GM18502 (cell line): ENCODE data around the gene GSAP.
A peak's percentile ranks its signal among the peaks of the same experiment; 100 is the strongest.

Source experiments
- ATAC-seq: cut with Tn5 transposase; IDR thresholded peaks from one replicate; pipeline ENCODE4 v1.9.1; 2021; ENCODE audit warnings: mild to moderate bottlenecking; ENCODE audit not compliant: unreplicated experiment, poor library complexity

GSAP gene

GRCh38 chr7:77439572-77439971, 23.4 kb upstream of the GSAP start:
- no peak for ATAC-seq

- no peak for ATAC-seq
Measured at GRCh38 chr7:77438131-77438530, 22.0 kb upstream of the GSAP start.

- ATAC-seq = no peak
Measured at GRCh38 chr7:77434570-77435275, 18.6 kb upstream of the GSAP start.

- no peak for ATAC-seq
Measured at GRCh38 chr7:77433901-77434300, 17.8 kb upstream of the GSAP start.

- ATAC-seq = no peak
Measured at GRCh38 chr7:77430927-77431326, 14.8 kb upstream of the GSAP start.

GRCh38 chr7:77428777-77429231, 12.7 kb upstream of the GSAP start:
- ATAC-seq = no peak

GRCh38 chr7:77427996-77428603, 12.0 kb upstream of the GSAP start:
- ATAC-seq = peak; percentile 49

GRCh38 chr7:77426521-77427051, 10.4 kb upstream of the GSAP start:
- ATAC-seq = no peak

GRCh38 chr7:77426052-77426404, 9.9 kb upstream of the GSAP start:
- ATAC-seq = peak; percentile 63

- peak; percentile 21 for ATAC-seq
Measured at GRCh38 chr7:77425101-77426051, 9.2 kb upstream of the GSAP start.

GRCh38 chr7:77422500-77422899, 6.4 kb upstream of the GSAP start:
- ATAC-seq = no peak

- ATAC-seq = no peak
Measured at GRCh38 chr7:77420986-77421672, 5.0 kb upstream of the GSAP start.

GRCh38 chr7:77420438-77420837, 4.3 kb upstream of the GSAP start:
- ATAC-seq = no peak

- no peak for ATAC-seq
Measured at GRCh38 chr7:77419102-77419501, 3.0 kb upstream of the GSAP start.

- ATAC-seq = no peak
Measured at GRCh38 chr7:77417801-77418200, 1.7 kb upstream of the GSAP start.

- ATAC-seq = no peak
Measured at GRCh38 chr7:77416621-77417371, 647 bp upstream of the GSAP start.

GRCh38 chr7:77415476-77415822, 700 bp downstream of the GSAP start:
- peak; percentile 42 for ATAC-seq

GRCh38 chr7:77413861-77414424, 2.2 kb downstream of the GSAP start:
- no peak for ATAC-seq

GRCh38 chr7:77413128-77413527, 3.0 kb downstream of the GSAP start:
- ATAC-seq = no peak
